MG63 (cell line): ENCODE data around the gene ZNF446. TPM values are rescaled to one million over a fixed set of nuclear protein-coding genes. Genes with fewer than 3 reads are reported as not detected.

Experiments
- total RNA-seq: library from RNA; depleted of rRNA; stranded (reverse); fragments of >200 nt; shearing (Covaris generic); gene quantifications from 2 replicates; pipeline ENCODE4 v1.2.3, GENCODE V29; 2014; ENCODE audit warnings: low replicate concordance; rRNA removed

Gene ZNF446
- total RNA-seq, 1 experiment from 2014 or later = 18.4 TPM

Other genes starting within 250 kb of the ZNF446 start
- gene ZNF544, start 247.4 kb upstream of the ZNF446 start, total RNA-seq = 6.6 and 15.5 TPM in 2 replicates
- 1.5 and 3.0 TPM in 2 replicates for gene ZNF8, start 197.4 kb upstream of the ZNF446 start, total RNA-seq
- 26.0 and 32.0 TPM in 2 replicates for gene ERVK3-1, start 171.0 kb upstream of the ZNF446 start, total RNA-seq
- gene ZSCAN22, start 149.4 kb upstream of the ZNF446 start, total RNA-seq = 0.12 and 2.5 TPM in 2 replicates
- gene A1BG, start 122.9 kb upstream of the ZNF446 start, total RNA-seq = 29.0 TPM in 1 of 2 replicates, not detected in the other
- 3.0 and 3.2 TPM in 2 replicates for gene ZNF497, start 113.6 kb upstream of the ZNF446 start, total RNA-seq
- 1.4 and 4.0 TPM in 2 replicates for gene ZNF837, start 95.3 kb upstream of the ZNF446 start, total RNA-seq
- gene RPS5, start 89.1 kb upstream of the ZNF446 start, total RNA-seq = 3,455 and 3,636 TPM in 2 replicates
- gene RNF225, start 80.7 kb upstream of the ZNF446 start, total RNA-seq = 6.6 TPM in 1 of 2 replicates, not detected in the other
- 25.3 and 32.4 TPM in 2 replicates for gene ZNF584, start 67.7 kb upstream of the ZNF446 start, total RNA-seq
- not detected in 2 replicates for gene ZNF132, start 36.2 kb upstream of the ZNF446 start, total RNA-seq
- gene ZNF324B, start 24.7 kb upstream of the ZNF446 start, total RNA-seq = 11.5 and 22.9 TPM in 2 replicates
- 15.2 and 16.0 TPM in 2 replicates for gene ZNF324, start 9.3 kb upstream of the ZNF446 start, total RNA-seq
- 5.5 and 13.0 TPM in 2 replicates for gene SLC27A5, start 35.6 kb downstream of the ZNF446 start, total RNA-seq
- gene ZBTB45, start 43.5 kb downstream of the ZNF446 start, total RNA-seq = 8.3 and 24.7 TPM in 2 replicates
- gene TRIM28, start 67.7 kb downstream of the ZNF446 start, total RNA-seq = 352 and 641 TPM in 2 replicates
- 50.3 and 58.8 TPM in 2 replicates for gene CHMP2A, start 78.8 kb downstream of the ZNF446 start, total RNA-seq
- gene UBE2M, start 82.3 kb downstream of the ZNF446 start, total RNA-seq = 132 and 239 TPM in 2 replicates
- 9.4 and 23.8 TPM in 2 replicates for gene MZF1, start 97.0 kb downstream of the ZNF446 start, total RNA-seq